ENCODE data around the gene ODC1.

GRCh38 chr2:10399358-10399757, 48.8 kb downstream of the ODC1 start:
- no peak for TF ChIP-seq EZH2 (IDR thresholded peaks at IDR 0.05; ENCODE audit: borderline replicate concordance, low read length)
- no peak for TF ChIP-seq CTCF (IDR thresholded peaks at IDR 0.05; ENCODE audit: low read length)
